Colonic mucosa (tissue), 4 donors: ENCODE data around the gene PRKCE. TPM values are rescaled to one million over a fixed set of nuclear protein-coding genes. Genes with fewer than 3 reads are reported as not detected.

ENCODE experiments used
- DNase-seq: peaks from one replicate; pipeline ENCODE4 v3.0.0-alpha.2; 2020
- H3K27ac ChIP-seq: fragments of 200-600 bp; one replicate; pipeline ENCODE4 v1.8.0; 2021
- H3K27me3 ChIP-seq: fragments of 200-600 bp; one replicate; pipeline ENCODE4 v1.8.0; 2021
- H3K36me3 ChIP-seq: fragments of 200-600 bp; one replicate; pipeline ENCODE4 v1.8.0; 2021
- H3K4me1 ChIP-seq: fragments of 200-600 bp; one replicate; pipeline ENCODE4 v1.8.0; 2021; ENCODE audit warnings: mild to moderate bottlenecking
- H3K4me3 ChIP-seq: fragments of 200-600 bp; one replicate; pipeline ENCODE4 v1.8.0; 2021
- H3K9ac ChIP-seq, 2 donors: one replicate each; pipeline ENCODE4 v1.7.0; 2013; ENCODE audit warnings: control low read depth in 2 of 2, low read depth in 2 of 2, low read length in 2 of 2
- H3K9me3 ChIP-seq: fragments of 200-600 bp; one replicate; pipeline ENCODE4 v1.8.0; 2021
- CTCF ChIP-seq: fragments of 200-600 bp; IDR thresholded peaks from one replicate; pipeline ENCODE4 v1.8.0; 2022; ENCODE audit warnings: antibody characterized with exemption, mild to moderate bottlenecking
- intact Hi-C: fragments of 100-400 bp; cut with DNase I; formaldehyde crosslinking; loops from one replicate; pipeline ENCODE4 v1.14.1; 2022
- total RNA-seq, 2 donors: library from RNA; stranded (reverse); fragmentation: NEBNext Ultra II Directional in 1 of 2; extraction: Animal tissue kit (Norgen Biotek cat#: 25700) in 1 of 2; gene quantifications; one replicate each; pipeline ENCODE4 v1.2.1, GENCODE V29; 2021
- donor health status: healthy.
- donor health status: DM: no; HTN: no; CAD: no.
- donor health status: DM: no; HTN: no; CAD: no.

PRKCE gene
- total RNA-seq, 2 donors from 2014 or later, result 17.5 to 25.8 TPM

DNA sequence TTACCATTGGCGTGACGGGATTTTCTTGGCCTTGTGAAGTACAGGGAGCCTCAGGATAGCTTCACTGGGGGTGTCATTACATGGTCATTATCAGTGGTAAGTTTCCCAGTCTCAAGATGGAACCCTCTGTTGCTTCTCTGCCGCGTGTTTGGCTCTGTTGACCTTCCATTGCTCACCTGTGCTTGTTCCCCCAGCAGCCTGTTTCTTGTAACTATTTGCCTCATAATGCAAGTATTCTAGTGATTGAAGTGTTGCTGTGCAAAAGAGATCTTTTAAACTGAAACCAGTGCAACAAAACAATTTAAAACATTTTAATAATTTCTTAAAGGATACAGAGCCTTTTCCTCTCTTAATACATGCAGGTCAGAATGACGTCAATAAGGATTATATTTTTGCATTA is 24.6 kb downstream of the PRKCE start:
- no peak for DNase-seq
- Histone ChIP-seq H3K36me3 (no peaks in the 10 kb centered on the region), H3K4me3 (no peak overlapping the region), H3K4me1 (peaks cover 17% of the 10 kb centered on the region), H3K9ac (peak overlapping the region in 1 of 2 donors; percentile 61), H3K9me3 (no peaks in the 10 kb centered on the region), H3K27ac (peak overlapping the region; percentile 76), H3K27me3 (no peaks in the 10 kb centered on the region)
- no peak for TF ChIP-seq CTCF
- intact Hi-C loops, result no loop called here

DNA sequence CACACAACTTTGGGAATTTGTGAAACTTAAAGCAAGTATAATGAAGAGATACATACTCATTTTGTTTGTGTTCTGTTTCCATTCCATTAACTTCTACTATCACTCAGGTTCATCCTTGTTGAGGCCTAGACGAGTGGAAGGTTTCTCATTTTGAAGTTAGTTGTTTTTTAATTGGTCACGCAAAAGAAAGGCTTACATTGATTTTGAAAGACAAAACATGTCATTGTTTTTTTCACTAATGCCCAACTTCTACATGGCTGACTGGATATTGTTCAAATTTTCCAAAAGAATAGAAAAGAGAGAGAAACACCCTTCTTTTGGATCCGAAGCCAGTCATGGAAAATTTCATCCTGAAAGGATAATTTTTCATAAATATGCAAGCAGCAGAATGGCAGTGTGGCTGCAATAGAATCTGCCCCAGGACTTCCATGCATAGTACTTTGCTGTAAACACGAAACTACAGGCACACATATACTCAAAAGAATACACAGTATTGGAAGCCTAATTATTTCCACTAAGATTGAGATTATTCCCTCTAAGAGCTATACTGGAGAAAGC is 27.4 kb downstream of the PRKCE start:
- no peaks in the 10 kb centered on the region for H3K36me3 ChIP-seq
- no peak overlapping the region for H3K27ac ChIP-seq
- no peak for TF ChIP-seq CTCF
- peaks cover 17% of the 10 kb centered on the region for H3K4me1 ChIP-seq
- no peaks in the 10 kb centered on the region for H3K27me3 ChIP-seq
- no peak overlapping the region for H3K4me3 ChIP-seq
- DNase-seq, result no peak
- no peak overlapping the region for H3K9ac ChIP-seq
- intact Hi-C loops, result no loop called here
- H3K9me3 ChIP-seq, result no peaks in the 10 kb centered on the region

GRCh38 chr2:45680351-45680967 is 29.0 kb downstream of the PRKCE start:
- no peak for TF ChIP-seq CTCF
- intact Hi-C loops, result no loop called here
- Histone ChIP-seq H3K27me3 (no peaks in the 10 kb centered on the region), H3K9me3 (no peaks in the 10 kb centered on the region), H3K9ac (no peak overlapping the region), H3K4me1 (peaks cover 6% of the 10 kb centered on the region), H3K36me3 (no peaks in the 10 kb centered on the region), H3K4me3 (no peak overlapping the region), H3K27ac (no peak overlapping the region)
- peak; percentile 39 for DNase-seq

DNA sequence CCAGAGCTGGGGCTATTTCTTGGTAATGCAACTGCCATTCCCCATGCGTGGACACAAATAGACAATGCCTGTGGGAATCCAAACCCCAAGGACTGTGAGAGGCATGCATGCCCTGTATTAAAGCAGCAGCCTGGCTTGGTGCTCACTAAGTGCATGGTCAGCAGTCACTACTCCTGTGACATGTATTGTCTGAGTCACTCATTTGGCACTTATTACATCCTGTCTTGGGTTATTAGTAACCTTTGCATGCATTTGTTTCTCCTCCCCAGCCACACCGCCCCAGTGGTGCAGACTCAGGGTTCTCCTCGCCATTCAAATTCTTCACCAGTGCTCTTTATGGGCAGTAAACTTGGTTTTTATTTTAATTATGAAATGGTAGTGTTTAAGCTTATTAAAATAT is 30.2 kb downstream of the PRKCE start:
- Histone ChIP-seq H3K36me3 (no peaks in the 10 kb centered on the region), H3K27ac (no peak overlapping the region), H3K27me3 (no peaks in the 10 kb centered on the region), H3K9me3 (no peaks in the 10 kb centered on the region), H3K4me3 (no peak overlapping the region), H3K9ac (no peak overlapping the region), H3K4me1 (no peaks in the 10 kb centered on the region)
- intact Hi-C loops, result no loop called here
- peak; percentile 29 for DNase-seq
- TF ChIP-seq CTCF, result no peak

GRCh38 chr2:45683292-45683691 is 31.8 kb downstream of the PRKCE start:
- H3K4me3 ChIP-seq, result no peak overlapping the region
- no peak for TF ChIP-seq CTCF
- peak overlapping the region; percentile 20 for H3K27ac ChIP-seq
- no peaks in the 10 kb centered on the region for H3K9me3 ChIP-seq
- no peaks in the 10 kb centered on the region for H3K36me3 ChIP-seq
- no peak for DNase-seq
- H3K27me3 ChIP-seq, result no peaks in the 10 kb centered on the region
- peak overlapping the region in 1 of 2 donors; percentile 7 for H3K9ac ChIP-seq
- intact Hi-C loops, result no loop called here
- no peaks in the 10 kb centered on the region for H3K4me1 ChIP-seq
